Breast epithelium (tissue), 3 donors: ENCODE measurements around the gene RRM2.

ENCODE experiments used
- POLR2A ChIP-seq: fragments of 450-650 bp; IDR thresholded peaks from one replicate; pipeline ENCODE4 v1.6.1; 2016; ENCODE audit warnings: antibody characterized with exemption, mild to moderate bottlenecking, moderate library complexity
- TF ChIP-seq, protein P1 (sequence below), 3 donors: fragments of 450-650 bp; IDR thresholded peaks; one replicate each; pipeline ENCODE4 v1.5.1; 2016 to 2017; ENCODE audit warnings: antibody characterized with exemption in 3 of 3, mild to moderate bottlenecking in 3 of 3, moderate library complexity in 3 of 3

GRCh38 chr2:10119027-10119325 is 3.6 kb upstream of the RRM2 start:
- TF ChIP-seq, protein P1, sequence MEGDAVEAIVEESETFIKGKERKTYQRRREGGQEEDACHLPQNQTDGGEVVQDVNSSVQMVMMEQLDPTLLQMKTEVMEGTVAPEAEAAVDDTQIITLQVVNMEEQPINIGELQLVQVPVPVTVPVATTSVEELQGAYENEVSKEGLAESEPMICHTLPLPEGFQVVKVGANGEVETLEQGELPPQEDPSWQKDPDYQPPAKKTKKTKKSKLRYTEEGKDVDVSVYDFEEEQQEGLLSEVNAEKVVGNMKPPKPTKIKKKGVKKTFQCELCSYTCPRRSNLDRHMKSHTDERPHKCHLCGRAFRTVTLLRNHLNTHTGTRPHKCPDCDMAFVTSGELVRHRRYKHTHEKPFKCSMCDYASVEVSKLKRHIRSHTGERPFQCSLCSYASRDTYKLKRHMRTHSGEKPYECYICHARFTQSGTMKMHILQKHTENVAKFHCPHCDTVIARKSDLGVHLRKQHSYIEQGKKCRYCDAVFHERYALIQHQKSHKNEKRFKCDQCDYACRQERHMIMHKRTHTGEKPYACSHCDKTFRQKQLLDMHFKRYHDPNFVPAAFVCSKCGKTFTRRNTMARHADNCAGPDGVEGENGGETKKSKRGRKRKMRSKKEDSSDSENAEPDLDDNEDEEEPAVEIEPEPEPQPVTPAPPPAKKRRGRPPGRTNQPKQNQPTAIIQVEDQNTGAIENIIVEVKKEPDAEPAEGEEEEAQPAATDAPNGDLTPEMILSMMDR (IDR thresholded peaks at IDR 0.05) = no peak
- no peak for TF ChIP-seq POLR2A
